ENCODE measurements around the gene LTF.
A peak's percentile ranks its signal among the peaks of the same experiment; 100 is the strongest.

The LTF gene

GRCh38 chr3:46469680-46470357 lies 5.1 kb upstream of the LTF start:
- H3K27ac ChIP-seq (replicated peaks) = peak overlapping the region; percentile 42
- H3K27me3 ChIP-seq (ENCODE audit: insufficient read depth, poor library complexity, severe bottlenecking) = no peaks in the 10 kb centered on the region
- peak; percentile 47 to 81 for DNase-seq (ENCODE audit: low read depth in 1 of 2, low spot score in 1 of 2)
- no peak overlapping the region for H3K4me3 ChIP-seq (replicated peaks; ENCODE audit: insufficient read depth, low read length)
- TF ChIP-seq SPI1 (IDR thresholded peaks at IDR 0.05; ENCODE audit: borderline replicate concordance, low read depth) = peak; percentile 10; the same call in 1 of the 2 replicates
- TF ChIP-seq POLR2AphosphoS5 (IDR thresholded peaks at IDR 0.05; ENCODE audit: low read depth) = no peak

GRCh38 chr3:46468753-46469600 lies 4.3 kb upstream of the LTF start:
- H3K4me3 ChIP-seq (replicated peaks; ENCODE audit: insufficient read depth, low read length) = no peak overlapping the region
- H3K27me3 ChIP-seq (ENCODE audit: insufficient read depth, poor library complexity, severe bottlenecking) = no peaks in the 10 kb centered on the region
- peak overlapping the region; percentile 42 for H3K27ac ChIP-seq (replicated peaks)
- no peak for DNase-seq (ENCODE audit: low read depth in 1 of 2, low spot score in 1 of 2)
- TF ChIP-seq CTCF (IDR thresholded peaks at IDR 0.05; ENCODE audit: insufficient read depth, low read length) = no peak
- no peak for TF ChIP-seq SPI1 (IDR thresholded peaks at IDR 0.05; ENCODE audit: borderline replicate concordance, low read depth)
- no peak for TF ChIP-seq REST (IDR thresholded peaks at IDR 0.05; ENCODE audit: insufficient replicate concordance, low read depth)
- no peak for TF ChIP-seq POLR2AphosphoS5 (IDR thresholded peaks at IDR 0.05; ENCODE audit: low read depth)
- no peak for TF ChIP-seq GABPA (IDR thresholded peaks at IDR 0.05; ENCODE audit: low read depth)

GRCh38 chr3:46467562-46467961 lies 2.9 kb upstream of the LTF start:
- DNase-seq (ENCODE audit: low read depth in 1 of 2, low spot score in 1 of 2) = no peak

More at GRCh38 chr3:46467562-46467961, 2.9 kb upstream of the LTF start:
- H3K4me3 ChIP-seq (replicated peaks; ENCODE audit: insufficient read depth, low read length) = no peak overlapping the region
- H3K27me3 ChIP-seq (ENCODE audit: insufficient read depth, poor library complexity, severe bottlenecking) = peaks cover 2% of the 10 kb centered on the region
- H3K27ac ChIP-seq (replicated peaks) = no peak overlapping the region
- no peak for TF ChIP-seq CTCF (IDR thresholded peaks at IDR 0.05; ENCODE audit: insufficient read depth, low read length)
- TF ChIP-seq SPI1 (IDR thresholded peaks at IDR 0.05; ENCODE audit: borderline replicate concordance, low read depth) = no peak
- no peak for TF ChIP-seq POLR2AphosphoS5 (IDR thresholded peaks at IDR 0.05; ENCODE audit: low read depth)
- TF ChIP-seq REST (IDR thresholded peaks at IDR 0.05; ENCODE audit: insufficient replicate concordance, low read depth) = no peak
- no peak for TF ChIP-seq GABPA (IDR thresholded peaks at IDR 0.05; ENCODE audit: low read depth)

Measured in HL-60 (cell line).